LoVo (cell line): ENCODE data around the gene GALNT13.

Experiments
- DNase-seq: peaks from one replicate; pipeline ENCODE4 v3.0.0-alpha.2; 2016; ENCODE audit warnings: low spot score

The GALNT13 gene

GRCh38 chr2:153871231-153872221 lies at the start of gene GALNT13:
Gene GALNT13, plus strand, starts transcription at chr2:153871922.
- no peak for DNase-seq

- peak; percentile 4 for DNase-seq
Observed at GRCh38 chr2:153823880-153824279, 47.8 kb upstream of the GALNT13 start.

GRCh38 chr2:153828335-153828734 lies 43.4 kb upstream of the GALNT13 start:
- DNase-seq: no peak

- DNase-seq: no peak
Observed at GRCh38 chr2:153834662-153835061, 37.1 kb upstream of the GALNT13 start.

GRCh38 chr2:153858250-153858649 lies 13.5 kb upstream of the GALNT13 start:
- no peak for DNase-seq

GRCh38 chr2:153864022-153864421 lies 7.7 kb upstream of the GALNT13 start:
- DNase-seq: no peak

GRCh38 chr2:153866595-153866994 lies 5.1 kb upstream of the GALNT13 start:
- DNase-seq: no peak

- no peak for DNase-seq
Observed at GRCh38 chr2:153870308-153870707, 1.4 kb upstream of the GALNT13 start.

GRCh38 chr2:153872311-153873051 lies 759 bp downstream of the GALNT13 start:
- DNase-seq: no peak

- DNase-seq: no peak
Observed at GRCh38 chr2:153873052-153874048, 1.6 kb downstream of the GALNT13 start.

GRCh38 chr2:153875801-153876466 lies 4.2 kb downstream of the GALNT13 start:
- DNase-seq: no peak

- no peak for DNase-seq
Observed at GRCh38 chr2:153880926-153881325, 9.2 kb downstream of the GALNT13 start.

- DNase-seq: no peak
Observed at GRCh38 chr2:153886833-153887232, 15.1 kb downstream of the GALNT13 start.

GRCh38 chr2:153890576-153890975 lies 18.9 kb downstream of the GALNT13 start:
- DNase-seq: no peak

GRCh38 chr2:153891051-153891450 lies 19.3 kb downstream of the GALNT13 start:
- no peak for DNase-seq

- no peak for DNase-seq
Observed at GRCh38 chr2:153912798-153913396, 41.2 kb downstream of the GALNT13 start.

- DNase-seq: no peak
Observed at GRCh38 chr2:153917570-153917969, 45.8 kb downstream of the GALNT13 start.

GRCh38 chr2:153935511-153935910 lies 63.8 kb downstream of the GALNT13 start:
- DNase-seq: no peak

- DNase-seq: no peak
Observed at GRCh38 chr2:153939124-153939796, 67.5 kb downstream of the GALNT13 start.

GRCh38 chr2:153940511-153940910 lies 68.8 kb downstream of the GALNT13 start:
- DNase-seq: no peak
